Tongue (tissue), 2 donors: ENCODE measurements around the gene PGM3. TPM values are rescaled to one million over a fixed set of nuclear protein-coding genes. Genes with fewer than 3 reads are reported as not detected.
A peak's percentile ranks its signal among the peaks of the same experiment; 100 is the strongest.
"Not testable (repeated sequence)": the region's sequence is repeated elsewhere in the genome, so short reads cannot be mapped to it uniquely, and the experiment has no call there.

Source experiments
- DNase-seq: peaks from one replicate; pipeline ENCODE4 v3.0.0-alpha.2; 2015
- total RNA-seq: library from RNA; depleted of rRNA; stranded (reverse); fragments of >200 nt; gene quantifications from one replicate; pipeline ENCODE4 v1.2.3, GENCODE V29; 2014

PGM3 gene
- total RNA-seq: 40.6 TPM

GRCh38 chr6:83192871-83193746, at the start of gene PGM3, which contains the start of gene RWDD2A:
Gene PGM3 (minus strand): TSS chr6:83193265. CDS start chr6:83191012, 2,253 bp downstream.
Gene RWDD2A (plus strand): TSS chr6:83193357. CDS start chr6:83194452, 1,095 bp downstream.
- DNase-seq: peak; percentile 95

GRCh38 chr6:83231146-83231545, 38.1 kb upstream of the PGM3 start:
- DNase-seq: peak; percentile 30

GRCh38 chr6:83226517-83226916, 33.5 kb upstream of the PGM3 start:
- DNase-seq: no peak

GRCh38 chr6:83221889-83222479, 28.9 kb upstream of the PGM3 start:
- DNase-seq: peak; percentile 72

- no peak for DNase-seq
Measured at GRCh38 chr6:83221276-83221675, 28.2 kb upstream of the PGM3 start.

GRCh38 chr6:83220121-83220520, 27.1 kb upstream of the PGM3 start:
- DNase-seq: no peak

- DNase-seq: no peak
Measured at GRCh38 chr6:83218646-83219045, 25.6 kb upstream of the PGM3 start.

- DNase-seq: no peak
Measured at GRCh38 chr6:83216806-83217205, 23.7 kb upstream of the PGM3 start.

- DNase-seq: peak; percentile 89
Measured at GRCh38 chr6:83215131-83216047, 22.3 kb upstream of the PGM3 start.

GRCh38 chr6:83202031-83202430, 9.0 kb upstream of the PGM3 start:
- no peak for DNase-seq

GRCh38 chr6:83199863-83200225, 6.8 kb upstream of the PGM3 start:
- DNase-seq: no peak

GRCh38 chr6:83199173-83199862, 6.3 kb upstream of the PGM3 start:
- DNase-seq: no peak

GRCh38 chr6:83198486-83199172, 5.6 kb upstream of the PGM3 start:
- DNase-seq: no peak

- peak; percentile 56 for DNase-seq
Measured at GRCh38 chr6:83193747-83194566, 892 bp upstream of the PGM3 start.

- no peak for DNase-seq
Measured at GRCh38 chr6:83192456-83192855, 609 bp downstream of the PGM3 start.

- not testable (repeated sequence) for DNase-seq
Measured at GRCh38 chr6:83191974-83192373, 1.1 kb downstream of the PGM3 start.

GRCh38 chr6:83190626-83191025, 2.4 kb downstream of the PGM3 start:
- DNase-seq: no peak

GRCh38 chr6:83188501-83188900, 4.6 kb downstream of the PGM3 start:
- DNase-seq: no peak

GRCh38 chr6:83185096-83185495, 8.0 kb downstream of the PGM3 start:
- DNase-seq: no peak

GRCh38 chr6:83183082-83183828, 9.8 kb downstream of the PGM3 start:
- DNase-seq: no peak
